Measurements from ENCODE around the gene ATXN2.
"Not testable (repeated sequence)": the region's sequence is repeated elsewhere in the genome, so short reads cannot be mapped to it uniquely, and the experiment has no call there.

The ATXN2 gene

GRCh38 chr12:111405859-111406473, 193.1 kb downstream of the ATXN2 start, which contains the start of gene SH2B3:
SH2B3 (plus strand) TSS chr12:111405923; CDS start chr12:111418146, 12,223 bp downstream.
- DNase-seq (ENCODE audit: low read depth in 2 of 2, low spot score in 1 of 2): peak in 1 of 2 donors; percentile 65

- peak; percentile 96 to 98 for DNase-seq (ENCODE audit: low read depth in 2 of 2, low spot score in 1 of 2)
Measured at GRCh38 chr12:111405149-111405858, 193.8 kb downstream of the ATXN2 start.

- no peak for DNase-seq (ENCODE audit: low read depth in 2 of 2, low spot score in 1 of 2)
Measured at GRCh38 chr12:111404362-111405148, 194.6 kb downstream of the ATXN2 start.

- DNase-seq (ENCODE audit: low read depth in 2 of 2, low spot score in 1 of 2): not testable (repeated sequence)
Measured at GRCh38 chr12:111402490-111402824, 196.7 kb downstream of the ATXN2 start.
